Left ventricle myocardium inferior (tissue), 1 donor: ENCODE data around the gene PADI3. TPM values are rescaled to one million over a fixed set of nuclear protein-coding genes. Genes with fewer than 3 reads are reported as not detected.

ENCODE experiments used
- DNase-seq: peaks from one replicate; pipeline ENCODE4 v3.0.0-alpha.2; 2020
- H3K27ac ChIP-seq: fragments of 200-600 bp; replicated peaks from 2 replicates; pipeline ENCODE4 v1.8.0; 2021
- H3K27me3 ChIP-seq: fragments of 200-600 bp; 2 replicates; pipeline ENCODE4 v1.8.0; 2021; ENCODE audit warnings: low read depth
- H3K36me3 ChIP-seq: fragments of 200-600 bp; 2 replicates; pipeline ENCODE4 v1.8.0; 2021
- H3K4me1 ChIP-seq: fragments of 200-600 bp; 2 replicates; pipeline ENCODE4 v1.8.0; 2021
- H3K4me3 ChIP-seq: fragments of 200-600 bp; 2 replicates; pipeline ENCODE4 v1.8.0; 2021; ENCODE audit warnings: mild to moderate bottlenecking, moderate library complexity
- H3K9me3 ChIP-seq: fragments of 200-600 bp; replicated peaks from 2 replicates; pipeline ENCODE4 v1.8.0; 2021
- intact Hi-C: fragments of 100-400 bp; cut with micrococcal nuclease; formaldehyde crosslinking; loops from one replicate; pipeline ENCODE4 v1.11.0; 2022
- long read RNA-seq: library from polyadenylated mRNA; unstranded; transcript quantifications from one replicate; pipeline ENCODE4 v2.0.0, GENCODE V29; 2021
- total RNA-seq: library from RNA; stranded (reverse); fragmentation: NEBNext Ultra II Directional; extraction: Animal tissue kit (Norgen Biotek cat#: 25700); gene quantifications from one replicate; pipeline ENCODE4 v1.2.1, GENCODE V29; 2021
- TF ChIP-seq, protein P1 (sequence below): fragments of 200-600 bp; IDR thresholded peaks from 2 replicates; pipeline ENCODE4 v1.8.0; 2021; ENCODE audit warnings: antibody characterized with exemption, mild to moderate bottlenecking, borderline replicate concordance
- donor health status: DM: no; HTN: yes; CAD: no; lungs with severe emphysema.

The PADI3 gene, protein sequence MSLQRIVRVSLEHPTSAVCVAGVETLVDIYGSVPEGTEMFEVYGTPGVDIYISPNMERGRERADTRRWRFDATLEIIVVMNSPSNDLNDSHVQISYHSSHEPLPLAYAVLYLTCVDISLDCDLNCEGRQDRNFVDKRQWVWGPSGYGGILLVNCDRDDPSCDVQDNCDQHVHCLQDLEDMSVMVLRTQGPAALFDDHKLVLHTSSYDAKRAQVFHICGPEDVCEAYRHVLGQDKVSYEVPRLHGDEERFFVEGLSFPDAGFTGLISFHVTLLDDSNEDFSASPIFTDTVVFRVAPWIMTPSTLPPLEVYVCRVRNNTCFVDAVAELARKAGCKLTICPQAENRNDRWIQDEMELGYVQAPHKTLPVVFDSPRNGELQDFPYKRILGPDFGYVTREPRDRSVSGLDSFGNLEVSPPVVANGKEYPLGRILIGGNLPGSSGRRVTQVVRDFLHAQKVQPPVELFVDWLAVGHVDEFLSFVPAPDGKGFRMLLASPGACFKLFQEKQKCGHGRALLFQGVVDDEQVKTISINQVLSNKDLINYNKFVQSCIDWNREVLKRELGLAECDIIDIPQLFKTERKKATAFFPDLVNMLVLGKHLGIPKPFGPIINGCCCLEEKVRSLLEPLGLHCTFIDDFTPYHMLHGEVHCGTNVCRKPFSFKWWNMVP
- not detected for total RNA-seq
- long read RNA-seq: 0 reads

DNA sequence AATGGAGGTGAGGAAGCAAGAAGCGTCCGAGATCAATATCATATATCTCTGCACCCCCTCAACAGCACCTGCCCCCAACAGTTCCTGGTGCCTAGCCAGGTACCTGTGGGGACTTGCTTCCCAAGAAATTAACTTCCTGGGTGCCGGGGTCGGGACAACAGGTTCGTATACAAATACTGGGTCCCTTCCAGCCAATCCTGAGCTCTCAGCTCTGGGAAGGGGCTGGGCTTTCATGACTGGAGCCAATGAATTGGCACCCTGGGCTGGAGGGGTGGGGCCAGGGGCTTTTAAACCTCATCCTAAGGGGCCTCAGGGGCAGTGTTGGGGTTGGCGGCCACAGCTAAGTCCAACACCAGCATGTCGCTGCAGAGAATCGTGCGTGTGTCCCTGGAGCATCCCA lies at the start of gene PADI3:
Gene PADI3 (plus strand): TSS at position 318 of the 400 bp plus-strand sequence. CDS start 40 bp downstream, at position 358.
- Histone ChIP-seq H3K4me1 (no peaks in the 10 kb centered on the region), H3K27ac (no peak within 1 kb of the TSS), H3K4me3 (no peak within 1 kb of the TSS), H3K9me3 (no peaks in the 10 kb centered on the region), H3K27me3 (peaks cover 94% of the 10 kb centered on the region), H3K36me3 (no peaks in the 10 kb centered on the region)
- no peak for DNase-seq
- TF ChIP-seq, protein P1, sequence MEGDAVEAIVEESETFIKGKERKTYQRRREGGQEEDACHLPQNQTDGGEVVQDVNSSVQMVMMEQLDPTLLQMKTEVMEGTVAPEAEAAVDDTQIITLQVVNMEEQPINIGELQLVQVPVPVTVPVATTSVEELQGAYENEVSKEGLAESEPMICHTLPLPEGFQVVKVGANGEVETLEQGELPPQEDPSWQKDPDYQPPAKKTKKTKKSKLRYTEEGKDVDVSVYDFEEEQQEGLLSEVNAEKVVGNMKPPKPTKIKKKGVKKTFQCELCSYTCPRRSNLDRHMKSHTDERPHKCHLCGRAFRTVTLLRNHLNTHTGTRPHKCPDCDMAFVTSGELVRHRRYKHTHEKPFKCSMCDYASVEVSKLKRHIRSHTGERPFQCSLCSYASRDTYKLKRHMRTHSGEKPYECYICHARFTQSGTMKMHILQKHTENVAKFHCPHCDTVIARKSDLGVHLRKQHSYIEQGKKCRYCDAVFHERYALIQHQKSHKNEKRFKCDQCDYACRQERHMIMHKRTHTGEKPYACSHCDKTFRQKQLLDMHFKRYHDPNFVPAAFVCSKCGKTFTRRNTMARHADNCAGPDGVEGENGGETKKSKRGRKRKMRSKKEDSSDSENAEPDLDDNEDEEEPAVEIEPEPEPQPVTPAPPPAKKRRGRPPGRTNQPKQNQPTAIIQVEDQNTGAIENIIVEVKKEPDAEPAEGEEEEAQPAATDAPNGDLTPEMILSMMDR: no peak
- intact Hi-C loops: no loop called here

DNA sequence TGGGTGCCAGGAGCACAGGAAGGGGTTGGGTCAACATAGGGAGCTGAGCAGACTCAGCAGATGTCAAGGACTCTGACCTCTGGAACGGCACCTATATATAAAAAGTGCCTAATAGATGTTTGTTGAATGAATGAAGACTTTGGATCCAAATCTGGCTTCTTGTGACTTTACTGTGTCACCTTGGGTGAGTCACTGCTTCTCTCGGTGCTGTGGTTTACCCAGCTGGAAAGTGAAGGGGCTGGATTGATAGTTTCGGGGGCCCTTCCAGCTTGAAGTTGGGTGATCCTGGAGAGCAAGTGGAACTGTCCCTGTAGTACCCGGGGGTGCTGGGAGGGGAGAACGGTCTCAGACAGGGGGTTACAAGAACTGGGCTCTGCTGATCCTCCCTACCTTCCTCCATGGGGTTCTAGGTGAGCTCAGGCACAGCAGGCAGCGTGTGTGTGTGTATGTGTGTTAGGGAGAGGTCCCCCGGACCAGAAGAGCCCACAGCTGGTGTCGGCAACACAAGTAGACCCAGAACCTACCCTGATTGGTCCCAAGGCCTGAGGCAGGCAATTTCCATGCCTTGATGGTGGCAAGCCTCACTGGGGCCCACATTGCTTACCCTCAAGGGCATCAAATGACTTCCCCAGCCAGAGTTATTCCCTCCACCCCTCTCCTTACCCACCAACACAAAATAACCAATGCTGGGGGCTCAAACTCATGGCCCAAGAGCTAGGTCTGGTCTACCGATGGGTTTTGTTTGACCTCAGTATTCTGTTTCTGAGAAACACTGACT lies 49.4 kb upstream of the PADI3 start:
- no peaks in the 10 kb centered on the region for H3K36me3 ChIP-seq
- H3K27ac ChIP-seq: no peak overlapping the region
- peaks cover 96% of the 10 kb centered on the region for H3K27me3 ChIP-seq
- intact Hi-C loops: no loop called here
- no peak overlapping the region for H3K4me3 ChIP-seq
- TF ChIP-seq, protein P1: no peak
- DNase-seq: no peak
- H3K9me3 ChIP-seq: no peaks in the 10 kb centered on the region
- H3K4me1 ChIP-seq: no peaks in the 10 kb centered on the region

DNA sequence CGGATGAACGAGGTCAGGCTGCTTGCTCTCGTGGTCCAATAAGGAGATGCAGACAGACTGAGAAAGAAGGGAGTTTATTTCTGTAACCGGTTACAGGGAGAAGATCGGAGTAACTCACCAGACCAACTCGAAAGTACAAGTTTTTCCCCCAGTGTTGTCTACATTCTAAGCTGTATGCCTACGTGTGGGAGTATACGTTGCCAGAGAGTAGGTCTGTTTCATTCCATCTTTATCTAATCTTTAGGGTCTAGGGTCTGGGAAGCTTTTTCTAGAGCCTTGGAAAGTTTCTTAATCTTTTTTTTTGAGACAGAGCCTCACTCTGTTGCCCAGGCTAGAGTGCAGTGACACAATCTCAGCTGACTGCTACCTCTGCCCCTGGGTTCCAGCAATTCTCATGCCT lies 48.7 kb upstream of the PADI3 start:
- peaks cover 96% of the 10 kb centered on the region for H3K27me3 ChIP-seq
- TF ChIP-seq, protein P1: no peak
- DNase-seq: no peak
- no peaks in the 10 kb centered on the region for H3K4me1 ChIP-seq
- H3K36me3 ChIP-seq: no peaks in the 10 kb centered on the region
- no peak overlapping the region for H3K4me3 ChIP-seq
- H3K27ac ChIP-seq: no peak overlapping the region
- intact Hi-C loops: no loop called here
- H3K9me3 ChIP-seq: no peaks in the 10 kb centered on the region

DNA sequence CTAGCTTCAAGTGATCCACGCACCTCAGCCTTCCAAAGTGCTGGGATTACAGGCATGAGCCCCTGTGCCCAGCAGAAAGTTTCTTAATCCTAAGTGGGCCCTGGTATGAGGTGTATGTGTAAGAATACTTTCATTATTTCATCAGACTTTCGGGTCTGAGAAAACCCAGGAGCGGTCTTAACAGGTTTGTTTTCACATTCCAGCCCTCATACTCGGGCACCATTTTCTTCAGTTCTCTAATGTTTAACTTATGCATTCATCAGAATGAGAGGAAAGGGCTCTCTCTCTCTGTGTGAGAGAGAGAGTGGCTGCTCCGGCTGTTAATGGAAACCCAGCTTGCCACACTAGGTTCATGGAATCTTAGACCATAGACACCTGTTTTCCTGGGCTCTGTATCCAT lies 48.1 kb upstream of the PADI3 start:
- Histone ChIP-seq H3K4me3 (no peak overlapping the region), H3K9me3 (no peaks in the 10 kb centered on the region), H3K36me3 (no peaks in the 10 kb centered on the region), H3K27ac (no peak overlapping the region), H3K27me3 (peaks cover 96% of the 10 kb centered on the region), H3K4me1 (no peaks in the 10 kb centered on the region)
- TF ChIP-seq, protein P1: no peak
- no peak for DNase-seq
- intact Hi-C loops: no loop called here

DNA sequence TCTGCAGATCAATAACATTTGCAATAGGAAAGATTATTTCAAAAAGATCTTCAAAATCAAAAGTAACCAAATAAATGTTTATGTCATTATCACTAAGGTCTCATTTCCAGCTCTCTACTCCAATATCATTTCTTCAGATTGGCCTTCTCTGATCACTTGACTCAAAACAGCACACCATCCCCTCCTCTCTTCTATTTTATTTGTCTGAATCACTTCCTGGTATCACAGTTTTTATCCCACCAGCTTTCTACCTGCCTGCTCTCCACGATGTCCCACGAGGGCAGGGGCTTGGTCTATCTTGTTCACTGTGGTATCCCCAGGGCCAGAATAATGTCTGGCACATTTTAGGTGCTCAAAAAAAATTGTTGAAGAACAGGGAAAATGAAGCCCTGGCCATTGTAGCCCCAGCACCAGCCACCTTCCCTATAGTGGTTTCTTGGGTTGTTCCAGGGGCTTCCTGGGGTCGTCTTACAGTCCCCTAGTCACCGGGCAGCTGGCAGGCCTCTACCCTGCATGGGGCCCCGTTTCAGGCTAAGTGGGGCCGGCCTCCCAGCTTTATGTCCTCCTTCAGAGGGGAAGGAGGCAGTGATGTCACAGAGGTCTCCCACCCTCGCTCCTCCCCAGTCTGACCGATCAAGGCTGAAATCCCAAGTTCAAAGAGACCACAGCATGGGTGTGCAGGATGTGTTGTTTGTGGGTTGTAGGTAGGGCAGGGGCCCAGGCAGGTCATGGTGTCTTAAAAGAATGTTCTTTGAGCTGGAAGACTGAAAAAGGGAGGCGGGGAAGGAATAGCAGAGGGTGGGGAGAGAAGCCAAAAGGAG lies 47.5 kb upstream of the PADI3 start:
- peaks cover 98% of the 10 kb centered on the region for H3K27me3 ChIP-seq
- DNase-seq: no peak

More for the DNA sequence above, 47.5 kb upstream of the PADI3 start:
- Histone ChIP-seq H3K36me3 (no peaks in the 10 kb centered on the region), H3K4me1 (no peaks in the 10 kb centered on the region), H3K4me3 (no peak overlapping the region), H3K9me3 (no peaks in the 10 kb centered on the region), H3K27ac (no peak overlapping the region)
- TF ChIP-seq, protein P1: no peak
- intact Hi-C loops: no loop called here
